Liver (tissue), 9 donors: ENCODE results near the gene DNAH5. TPM values are rescaled to one million over a fixed set of nuclear protein-coding genes. Genes with fewer than 3 reads are reported as not detected.

Experiments
- DNase-seq: peaks from one replicate; pipeline ENCODE4 v3.0.0-alpha.2; 2017; ENCODE audit warnings: low spot score
- H3K27ac ChIP-seq, 2 donors: one replicate each; pipeline ENCODE4 v1.7.0; 2013; ENCODE audit warnings: inconsistent platforms in 2 of 2, low read length in 2 of 2, control low read depth in 1 of 2, low read depth in 1 of 2, mild to moderate bottlenecking in 1 of 2
- H3K27me3 ChIP-seq, 4 donors: one replicate each; pipeline versions ENCODE4 v1.6.1 to v1.7.0; 2013; ENCODE audit warnings: low read length in 3 of 4, inconsistent platforms in 1 of 4, mild to moderate bottlenecking in 1 of 4, moderate library complexity in 1 of 4; ENCODE audit not compliant: control insufficient read depth in 4 of 4, insufficient read depth in 4 of 4
- H3K36me3 ChIP-seq, 4 donors: one replicate each; pipeline versions ENCODE4 v1.6.1 to v1.7.0; 2013; ENCODE audit warnings: low read length in 3 of 4, mild to moderate bottlenecking in 3 of 4, low read depth in 1 of 4, moderate library complexity in 1 of 4; ENCODE audit not compliant: control insufficient read depth in 4 of 4, insufficient read depth in 3 of 4
- H3K4me1 ChIP-seq, 4 donors: one replicate each; pipeline versions ENCODE4 v1.6.1 to v1.7.0; 2013; ENCODE audit warnings: low read length in 3 of 4, mild to moderate bottlenecking in 3 of 4, moderate library complexity in 1 of 4; ENCODE audit not compliant: control insufficient read depth in 4 of 4, insufficient read depth in 4 of 4
- H3K4me3 ChIP-seq, 3 donors: one replicate each; pipeline versions ENCODE4 v1.6.1 to v1.7.0; 2013; ENCODE audit warnings: low read length in 3 of 3, control low read depth in 1 of 3, low read depth in 1 of 3, mild to moderate bottlenecking in 1 of 3
- H3K9ac ChIP-seq, 2 donors: one replicate each; pipeline ENCODE4 v1.7.0; 2013; ENCODE audit warnings: low read length in 2 of 2, mild to moderate bottlenecking in 2 of 2, moderate library complexity in 2 of 2, control low read depth in 1 of 2, low read depth in 1 of 2
- H3K9me3 ChIP-seq, 4 donors: one replicate each; pipeline versions ENCODE4 v1.6.1 to v1.7.0; 2013; ENCODE audit warnings: low read length in 3 of 4; ENCODE audit not compliant: control insufficient read depth in 4 of 4
- EGR1 ChIP-seq, 2 donors: IDR thresholded peaks; 2 replicates each; pipeline ENCODE4 v1.6.1; 2016 to 2018; ENCODE audit warnings: antibody characterized with exemption in 2 of 2, low read depth in 2 of 2
- FOXA1 ChIP-seq: IDR thresholded peaks from 2 replicates; pipeline ENCODE4 v1.6.1; 2016; ENCODE audit warnings: antibody characterized with exemption
- FOXA2 ChIP-seq: IDR thresholded peaks from 2 replicates; pipeline ENCODE4 v1.6.1; 2016; ENCODE audit warnings: antibody characterized with exemption
- GABPA ChIP-seq, 2 donors: IDR thresholded peaks in 1 of 2; conservative IDR thresholded peaks in 1 of 2; 2 replicates each; pipeline ENCODE4 v1.6.1; 2016; ENCODE audit warnings: antibody characterized with exemption in 2 of 2, mild to moderate bottlenecking in 1 of 2, moderate library complexity in 1 of 2
- HNF4G ChIP-seq: IDR thresholded peaks from 2 replicates; pipeline ENCODE4 v1.6.1; 2016; ENCODE audit warnings: antibody characterized with exemption
- NR2F2 ChIP-seq: IDR thresholded peaks from 2 replicates; pipeline ENCODE4 v1.6.1; 2016; ENCODE audit warnings: antibody characterized with exemption
- RAD21 ChIP-seq, 2 donors: IDR thresholded peaks; 2 replicates each; pipeline ENCODE4 v1.6.1; 2016; ENCODE audit warnings: antibody characterized with exemption in 2 of 2, mild to moderate bottlenecking in 2 of 2
- REST ChIP-seq: IDR thresholded peaks from 2 replicates; pipeline ENCODE4 v1.6.1; 2016; ENCODE audit warnings: antibody characterized with exemption, mild to moderate bottlenecking
- RXRA ChIP-seq, 2 donors: IDR thresholded peaks; 2 replicates each; pipeline ENCODE4 v1.6.1; 2017 to 2018; ENCODE audit warnings: antibody characterized with exemption in 2 of 2, mild to moderate bottlenecking in 1 of 2
- SP1 ChIP-seq: IDR thresholded peaks from 2 replicates; pipeline ENCODE4 v1.6.1; 2018; ENCODE audit warnings: antibody characterized with exemption, mild to moderate bottlenecking
- TAF1 ChIP-seq: conservative IDR thresholded peaks from 2 replicates; pipeline ENCODE4 v1.6.1; 2016; ENCODE audit warnings: antibody characterized with exemption, mild to moderate bottlenecking
- YY1 ChIP-seq: IDR thresholded peaks from 2 replicates; pipeline ENCODE4 v1.6.1; 2016; ENCODE audit warnings: antibody characterized with exemption, mild to moderate bottlenecking
- WGBS: extraction: QIAGEN DNeasy Blood & Tissue Kit; methylation state at CpG from one replicate; pipeline ENCODE4 v1.1.7; 2013; 5-methylcytosine and 5-hydroxymethylcytosine counted together
- polyA plus RNA-seq, 2 donors: library from polyadenylated mRNA; stranded (reverse) in 1 of 2; unstranded in 1 of 2; fragments of 200-250 nt in 1 of 2; fragments of >200 nt in 1 of 2; fragmentation: Nextera tagmentation in 1 of 2; extraction: Ambion mirVana in 1 of 2; gene quantifications; one replicate each; pipeline versions ENCODE4 v1.2.1 to v1.2.3, GENCODE V29; 2013 to 2015
- total RNA-seq, 2 donors: library from RNA; depleted of rRNA; stranded (reverse); fragments of >200 nt; gene quantifications; one replicate each; pipeline ENCODE4 v1.2.3, GENCODE V29; 2014
- TF ChIP-seq, protein P1 (sequence below): fragments of 150-350 bp; IDR thresholded peaks from 2 replicates; pipeline ENCODE4 v1.5.1; 2017; ENCODE audit warnings: improper control_type of control experiment, low read depth, low read length; ENCODE audit not compliant: missing input control
- TF ChIP-seq, protein P2 (sequence below): IDR thresholded peaks from 2 replicates; pipeline ENCODE4 v1.6.1; 2016; ENCODE audit warnings: antibody characterized with exemption
- TF ChIP-seq, protein P3 (sequence below): IDR thresholded peaks from 2 replicates; pipeline ENCODE4 v1.6.1; 2016; ENCODE audit warnings: antibody characterized with exemption
- donor health status: healthy.
- donor health status: healthy.
- donor health status: healthy.
- donor health status: healthy.
- donor health status: healthy.

Gene DNAH5
- total and polyA plus RNA-seq, 4 donors: 0.19 to 14.8 (median 4.4) TPM

GRCh38 chr5:13749766-13750165, 194.7 kb downstream of the DNAH5 start:
- DNase-seq: no peak
- H3K36me3 ChIP-seq: no peaks in the 10 kb centered on the region
- TF ChIP-seq SP1 (no peak), NR2F2 (no peak), FOXA2 (no peak)
- H3K27me3 ChIP-seq: no peaks in the 10 kb centered on the region
- H3K9me3 ChIP-seq: no peaks in the 10 kb centered on the region
- no peak overlapping the region for H3K27ac ChIP-seq
- no peak overlapping the region for H3K9ac ChIP-seq
- WGBS: 61% methylated on average over 6 of the region's 6 CpGs
- H3K4me1 ChIP-seq: no peaks in the 10 kb centered on the region
- H3K4me3 ChIP-seq: no peak overlapping the region

DNA sequence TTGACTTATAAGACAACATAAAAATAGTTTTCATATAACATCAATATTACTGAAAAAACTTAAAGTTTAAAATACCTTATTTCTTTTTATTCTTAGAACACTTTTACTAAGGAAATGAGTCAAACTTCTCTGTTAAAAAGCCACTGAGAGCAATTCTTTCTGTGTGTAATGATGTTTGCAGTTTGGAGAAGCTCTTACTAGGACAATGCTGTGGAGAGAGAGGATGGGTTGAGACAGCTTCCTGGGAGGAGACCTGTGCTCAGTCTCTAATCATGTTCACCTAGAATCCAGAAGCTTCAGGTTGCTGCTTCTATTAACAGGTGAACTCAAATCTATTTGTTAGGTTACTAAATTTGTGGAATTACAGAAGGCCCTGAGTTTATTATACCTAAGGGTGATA, 198.5 kb downstream of the DNAH5 start:
- no peak overlapping the region for H3K27ac ChIP-seq
- H3K27me3 ChIP-seq: no peaks in the 10 kb centered on the region
- no peaks in the 10 kb centered on the region for H3K4me1 ChIP-seq
- DNase-seq: no peak
- H3K36me3 ChIP-seq: no peaks in the 10 kb centered on the region
- H3K9ac ChIP-seq: no peak overlapping the region
- TF ChIP-seq HNF4G: no peak
- TF ChIP-seq, protein P1, sequence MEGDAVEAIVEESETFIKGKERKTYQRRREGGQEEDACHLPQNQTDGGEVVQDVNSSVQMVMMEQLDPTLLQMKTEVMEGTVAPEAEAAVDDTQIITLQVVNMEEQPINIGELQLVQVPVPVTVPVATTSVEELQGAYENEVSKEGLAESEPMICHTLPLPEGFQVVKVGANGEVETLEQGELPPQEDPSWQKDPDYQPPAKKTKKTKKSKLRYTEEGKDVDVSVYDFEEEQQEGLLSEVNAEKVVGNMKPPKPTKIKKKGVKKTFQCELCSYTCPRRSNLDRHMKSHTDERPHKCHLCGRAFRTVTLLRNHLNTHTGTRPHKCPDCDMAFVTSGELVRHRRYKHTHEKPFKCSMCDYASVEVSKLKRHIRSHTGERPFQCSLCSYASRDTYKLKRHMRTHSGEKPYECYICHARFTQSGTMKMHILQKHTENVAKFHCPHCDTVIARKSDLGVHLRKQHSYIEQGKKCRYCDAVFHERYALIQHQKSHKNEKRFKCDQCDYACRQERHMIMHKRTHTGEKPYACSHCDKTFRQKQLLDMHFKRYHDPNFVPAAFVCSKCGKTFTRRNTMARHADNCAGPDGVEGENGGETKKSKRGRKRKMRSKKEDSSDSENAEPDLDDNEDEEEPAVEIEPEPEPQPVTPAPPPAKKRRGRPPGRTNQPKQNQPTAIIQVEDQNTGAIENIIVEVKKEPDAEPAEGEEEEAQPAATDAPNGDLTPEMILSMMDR: no peak
- no peak for TF ChIP-seq TAF1
- no peak for TF ChIP-seq REST
- TF ChIP-seq, protein P2, sequence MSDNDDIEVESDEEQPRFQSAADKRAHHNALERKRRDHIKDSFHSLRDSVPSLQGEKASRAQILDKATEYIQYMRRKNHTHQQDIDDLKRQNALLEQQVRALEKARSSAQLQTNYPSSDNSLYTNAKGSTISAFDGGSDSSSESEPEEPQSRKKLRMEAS: no peak
- TF ChIP-seq RXRA (IDR thresholded peaks at IDR 0.05): no peak
- TF ChIP-seq, protein P3, sequence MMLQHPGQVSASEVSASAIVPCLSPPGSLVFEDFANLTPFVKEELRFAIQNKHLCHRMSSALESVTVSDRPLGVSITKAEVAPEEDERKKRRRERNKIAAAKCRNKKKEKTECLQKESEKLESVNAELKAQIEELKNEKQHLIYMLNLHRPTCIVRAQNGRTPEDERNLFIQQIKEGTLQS: no peak
- no peak for TF ChIP-seq GABPA (IDR thresholded peaks at IDR 0.05 in 1 of 2, conservative IDR thresholded peaks at IDR 0.05 in 1 of 2)
- TF ChIP-seq FOXA1: no peak
- TF ChIP-seq EGR1 (IDR thresholded peaks at IDR 0.05; ENCODE audit: low read depth in 2 of 2): no peak
- H3K4me3 ChIP-seq: no peak overlapping the region
- no peaks in the 10 kb centered on the region for H3K9me3 ChIP-seq

GRCh38 chr5:13745508-13745907, 199.0 kb downstream of the DNAH5 start:
- H3K4me1 ChIP-seq: no peaks in the 10 kb centered on the region
- H3K9ac ChIP-seq: no peak overlapping the region
- H3K27ac ChIP-seq: no peak overlapping the region
- H3K4me3 ChIP-seq: no peak overlapping the region
- WGBS: 38% methylated on average over 3 of the region's 3 CpGs
- no peak for DNase-seq
- no peaks in the 10 kb centered on the region for H3K36me3 ChIP-seq
- H3K27me3 ChIP-seq: no peaks in the 10 kb centered on the region
- H3K9me3 ChIP-seq: no peaks in the 10 kb centered on the region
- TF ChIP-seq HNF4G: no peak
- no peak for TF ChIP-seq YY1
- TF ChIP-seq, protein P2: no peak
- TF ChIP-seq, protein P1: no peak
- TF ChIP-seq REST: no peak
- no peak for TF ChIP-seq RXRA (IDR thresholded peaks at IDR 0.05)
- TF ChIP-seq NR2F2: no peak
- TF ChIP-seq FOXA2: no peak
- TF ChIP-seq RAD21 (IDR thresholded peaks at IDR 0.05): no peak
